GM21526 (cell line): ENCODE data around the gene CPEB3.
"Not testable (repeated sequence)": the region's sequence is repeated elsewhere in the genome, so short reads cannot be mapped to it uniquely, and the experiment has no call there.

Experiments used
- ATAC-seq: cut with Tn5 transposase; IDR thresholded peaks from one replicate; pipeline ENCODE4 v1.9.1; 2021; ENCODE audit warnings: moderate library complexity; ENCODE audit not compliant: unreplicated experiment, low FRiP score

The CPEB3 gene

DNA sequence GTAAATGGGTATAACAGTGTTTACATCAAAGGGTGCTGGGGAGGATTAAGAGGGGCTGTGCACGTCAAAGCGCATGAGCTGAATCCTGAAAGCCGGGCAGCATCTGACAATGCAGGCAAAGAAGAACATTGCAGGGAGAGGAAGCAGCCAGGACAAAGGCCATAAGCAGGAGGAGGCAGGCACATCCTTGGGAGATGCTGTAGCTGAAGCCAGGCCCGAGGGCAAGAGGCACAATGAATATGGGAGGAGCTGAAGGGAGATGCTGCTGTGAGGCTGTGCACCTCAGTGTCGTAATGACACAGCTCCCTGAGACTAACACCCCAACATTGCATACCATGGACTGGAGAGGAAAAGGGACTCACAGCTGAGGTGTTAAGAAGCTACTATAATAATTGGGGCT lies 238.1 kb downstream of the CPEB3 start:
- ATAC-seq = no peak

DNA sequence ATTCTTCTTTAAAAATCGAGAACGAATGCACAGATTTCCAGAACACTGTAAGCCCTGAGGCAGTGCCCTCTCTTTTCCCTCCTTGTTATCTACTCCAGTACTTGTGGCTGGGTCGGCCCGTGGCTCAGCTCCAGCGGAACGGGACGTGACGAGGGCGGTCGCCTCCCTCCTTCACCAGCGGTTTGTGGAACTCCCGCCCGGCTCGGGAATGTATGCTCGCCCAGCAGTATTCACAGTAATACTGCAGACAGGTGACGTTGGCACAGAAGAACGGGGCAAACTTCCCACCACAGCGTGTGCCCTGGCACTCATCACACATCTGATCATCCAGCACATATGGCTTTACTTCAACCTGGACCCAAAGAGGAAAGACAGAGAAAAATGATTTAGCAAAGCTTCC lies 238.8 kb downstream of the CPEB3 start:
- no peak for ATAC-seq

DNA sequence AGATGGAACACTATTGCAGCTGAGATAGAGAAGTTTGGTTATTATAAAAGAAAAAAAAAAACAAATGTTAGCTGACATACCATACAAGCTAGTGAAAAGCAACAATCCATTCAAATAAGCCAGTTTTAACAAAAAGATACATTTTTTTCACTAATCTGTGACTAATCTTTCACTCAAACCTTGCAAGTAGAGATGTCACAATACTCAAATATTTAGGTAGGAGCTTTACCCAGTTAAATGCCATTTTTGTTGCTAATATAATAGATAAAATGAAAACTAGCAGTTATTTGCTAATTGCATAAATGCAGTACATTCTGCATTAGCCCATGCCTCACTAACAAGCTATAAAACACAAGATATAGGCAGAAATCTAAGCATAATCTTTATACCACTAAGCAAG lies 243.7 kb downstream of the CPEB3 start:
- no peak for ATAC-seq

DNA sequence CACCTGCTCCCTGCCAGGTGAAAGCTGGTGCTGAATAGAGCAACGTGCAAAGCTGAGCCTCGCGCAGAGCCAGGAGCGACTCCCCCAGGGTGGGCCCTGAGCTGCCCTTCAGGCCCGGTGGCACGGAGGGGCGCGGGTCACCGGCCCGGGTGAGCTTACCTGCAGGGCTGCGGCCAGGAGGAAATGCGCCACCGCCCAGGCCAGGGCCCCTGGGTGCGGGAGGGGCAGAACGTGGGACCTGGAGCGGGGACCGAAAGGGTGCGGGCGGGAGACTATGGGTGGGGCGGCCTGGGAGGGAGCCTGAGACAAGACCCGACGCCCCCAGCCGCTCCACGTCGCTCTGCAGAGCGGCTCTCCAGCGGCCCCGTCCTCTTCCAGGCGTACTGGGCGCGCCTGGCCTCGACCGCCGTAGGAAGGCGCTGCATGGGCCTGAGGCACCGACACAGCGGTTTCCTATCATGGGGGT lies 245.2 kb downstream of the CPEB3 start:
- no peak for ATAC-seq

DNA sequence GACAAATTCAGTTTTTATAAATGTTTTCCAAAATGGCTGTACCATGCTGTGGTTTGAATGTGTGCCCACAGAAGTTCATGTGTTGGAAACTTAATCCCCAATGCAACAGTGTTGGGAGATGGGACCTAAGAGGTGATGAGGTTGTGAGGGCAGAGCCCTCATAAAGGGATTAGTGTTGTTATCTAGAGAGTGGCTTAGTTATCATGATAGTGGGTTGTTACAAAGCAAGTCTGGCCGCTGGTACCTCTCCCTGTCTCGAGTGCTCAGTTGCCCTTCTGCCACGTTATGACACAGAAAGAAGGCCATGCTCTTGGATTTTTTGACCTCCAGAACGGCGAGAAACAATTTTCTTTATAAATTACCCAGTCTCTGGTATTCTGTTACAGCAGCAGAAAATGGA lies 248.3 kb downstream of the CPEB3 start:
- ATAC-seq = no peak

DNA sequence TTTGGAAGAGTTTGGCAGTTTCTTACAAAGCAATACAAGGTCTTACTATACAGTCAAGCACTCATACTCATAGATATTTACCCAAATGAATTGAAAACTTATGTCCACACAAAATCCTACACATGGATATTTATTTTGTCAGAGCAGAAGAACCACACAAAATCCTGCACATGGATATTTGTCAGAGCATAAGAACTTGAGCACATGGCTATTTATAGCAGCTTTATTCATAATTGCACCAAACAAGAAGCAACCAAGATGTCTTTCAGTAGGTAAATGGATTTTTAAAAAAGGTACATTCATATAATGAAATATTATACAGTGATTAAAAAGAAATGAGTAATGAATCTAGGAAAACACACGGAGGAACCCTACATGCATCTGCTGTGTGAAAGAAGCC lies 251.9 kb downstream of the CPEB3 start:
- no peak for ATAC-seq

DNA sequence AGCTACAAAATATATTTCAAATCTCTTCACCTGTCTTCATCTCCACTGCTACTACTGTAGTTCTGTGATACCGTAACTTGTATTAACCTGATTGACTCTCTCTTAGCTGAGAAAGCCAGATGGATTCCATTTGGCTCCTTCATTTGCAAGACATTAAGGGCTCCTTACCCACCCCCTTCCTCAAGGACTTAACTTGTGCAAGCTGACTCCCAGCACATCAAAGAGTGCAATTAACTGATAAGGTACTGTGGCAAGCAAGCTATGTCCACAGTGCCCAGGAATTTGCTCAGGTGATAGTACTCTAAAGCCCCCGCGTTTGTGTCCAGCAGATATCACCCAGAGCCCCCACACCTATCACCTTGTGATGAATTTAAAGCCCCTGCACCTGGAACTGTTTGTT lies 257.8 kb downstream of the CPEB3 start:
- ATAC-seq = not testable (repeated sequence)

DNA sequence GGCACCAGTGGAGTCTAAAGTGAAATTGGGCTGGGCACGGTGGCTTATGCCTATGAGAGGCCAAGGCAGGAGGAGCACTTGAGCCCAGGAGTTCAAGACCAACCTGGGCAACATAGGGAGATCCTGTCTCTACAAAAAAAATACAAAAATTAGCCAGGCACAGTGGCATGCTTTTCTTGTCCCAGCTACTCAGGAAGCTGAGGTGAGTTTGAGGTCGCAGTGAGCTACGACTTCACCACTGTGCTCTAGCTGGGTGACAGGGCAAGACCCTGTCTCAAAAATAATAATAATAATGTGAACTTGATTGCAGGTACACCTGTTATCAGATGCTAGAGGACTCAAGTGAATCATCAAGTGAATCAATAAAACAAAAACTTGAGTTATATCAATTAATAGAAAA lies 259.3 kb downstream of the CPEB3 start:
- ATAC-seq = no peak

DNA sequence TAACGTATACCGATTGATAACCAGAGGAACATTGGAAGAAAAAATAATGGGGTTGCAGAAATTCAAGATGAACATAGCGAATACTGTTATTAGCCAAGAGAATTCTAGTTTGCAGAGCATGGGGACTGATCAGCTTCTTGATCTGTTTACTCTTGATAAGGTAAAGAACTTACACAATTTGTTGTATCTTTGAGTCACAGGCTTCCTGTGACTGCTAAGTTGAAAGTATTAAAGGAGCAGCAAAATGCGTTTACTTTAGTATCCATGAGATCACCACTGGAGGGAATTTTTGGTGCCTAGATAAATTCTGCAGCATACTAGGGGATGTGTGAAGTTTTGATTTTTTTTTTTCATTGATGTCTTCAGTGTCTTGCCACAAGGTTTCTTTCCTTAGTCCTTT lies 263.7 kb downstream of the CPEB3 start:
- ATAC-seq = no peak

DNA sequence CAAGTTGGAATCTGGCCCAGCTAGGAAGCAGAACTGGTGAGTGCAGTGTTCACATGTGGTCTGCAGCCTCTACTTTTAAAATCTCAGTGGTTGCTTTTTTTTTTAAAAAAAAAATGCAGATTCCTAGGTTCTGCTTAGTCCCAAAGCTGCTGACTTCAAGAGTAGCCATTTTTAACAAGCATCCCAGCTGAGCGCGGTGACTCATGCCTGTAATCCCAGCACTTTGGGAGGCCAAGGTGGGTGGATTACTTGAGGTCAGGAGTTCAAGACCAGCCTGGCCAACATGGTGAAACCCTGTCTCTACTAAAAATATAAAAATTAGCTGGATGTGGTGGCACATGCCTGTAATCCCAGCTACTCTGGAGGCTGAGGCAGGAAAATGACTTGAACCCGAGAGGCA lies 265.5 kb downstream of the CPEB3 start:
- not testable (repeated sequence) for ATAC-seq

DNA sequence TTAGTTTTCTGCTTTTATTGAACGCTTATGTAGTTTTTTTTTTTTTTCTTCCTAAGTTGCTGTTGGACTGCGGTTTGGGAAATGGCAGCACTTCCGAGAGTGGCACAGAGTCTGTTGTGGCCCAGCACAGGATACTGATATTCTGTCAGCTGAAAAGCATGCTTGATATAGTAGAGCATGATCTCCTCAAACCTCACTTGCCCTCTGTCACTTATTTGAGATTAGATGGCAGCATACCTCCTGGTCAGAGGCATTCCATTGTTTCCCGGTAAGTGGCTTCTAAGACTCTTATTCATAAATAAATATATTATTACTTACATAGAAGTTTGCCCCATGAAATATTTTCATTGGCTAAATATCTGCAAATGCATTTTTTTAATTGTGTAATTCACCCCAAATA lies 266.2 kb downstream of the CPEB3 start:
- ATAC-seq = no peak

DNA sequence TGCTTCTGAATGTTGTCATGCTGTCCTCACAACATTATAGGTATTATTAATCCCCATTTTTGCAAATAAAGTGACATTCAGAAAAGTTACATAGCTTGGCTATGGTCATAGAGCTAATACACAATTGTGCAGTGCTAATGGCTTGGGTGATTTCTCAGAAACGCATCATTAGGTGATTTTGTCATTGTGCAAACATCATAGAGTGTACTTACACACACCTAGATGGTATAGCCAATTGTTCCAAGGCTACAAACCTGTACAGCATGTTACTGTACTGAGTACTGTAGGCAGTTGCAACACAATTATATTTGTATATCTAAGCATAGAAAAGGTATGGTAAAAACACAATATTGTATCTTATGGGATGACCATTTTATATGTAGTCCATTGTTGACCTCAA lies 276.3 kb downstream of the CPEB3 start:
- ATAC-seq = no peak

DNA sequence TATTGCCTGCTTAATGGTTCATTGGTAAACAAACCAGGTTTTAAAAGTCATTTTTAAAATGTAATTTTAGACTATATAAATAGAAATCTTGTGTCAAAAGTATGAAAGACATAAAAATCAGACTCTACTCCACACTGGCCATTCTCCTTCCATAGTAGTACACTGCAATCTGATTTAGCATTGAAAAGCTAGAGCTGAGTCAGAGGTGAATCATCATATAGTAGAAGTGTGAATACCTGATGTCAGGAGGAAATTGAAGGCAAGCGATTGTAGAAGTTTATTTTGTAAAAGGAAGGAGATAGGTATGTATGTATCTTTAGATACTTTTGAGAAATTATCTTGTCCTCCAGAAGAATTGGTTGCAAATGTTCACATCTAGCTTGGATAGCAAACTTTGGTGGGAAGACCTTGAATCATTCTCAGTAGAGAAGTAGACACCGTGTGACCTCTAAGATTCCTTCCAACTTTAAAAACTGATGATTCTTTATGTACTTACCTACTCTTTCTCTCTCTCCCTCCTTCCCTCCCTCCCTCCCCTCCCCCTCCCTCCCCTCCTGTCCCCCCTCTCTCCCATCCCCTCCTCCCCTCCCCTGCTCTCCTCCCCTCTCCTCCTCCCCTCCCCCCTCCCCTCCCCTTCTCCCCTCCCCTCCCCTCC lies 279.2 kb downstream of the CPEB3 start:
- ATAC-seq = no peak

DNA sequence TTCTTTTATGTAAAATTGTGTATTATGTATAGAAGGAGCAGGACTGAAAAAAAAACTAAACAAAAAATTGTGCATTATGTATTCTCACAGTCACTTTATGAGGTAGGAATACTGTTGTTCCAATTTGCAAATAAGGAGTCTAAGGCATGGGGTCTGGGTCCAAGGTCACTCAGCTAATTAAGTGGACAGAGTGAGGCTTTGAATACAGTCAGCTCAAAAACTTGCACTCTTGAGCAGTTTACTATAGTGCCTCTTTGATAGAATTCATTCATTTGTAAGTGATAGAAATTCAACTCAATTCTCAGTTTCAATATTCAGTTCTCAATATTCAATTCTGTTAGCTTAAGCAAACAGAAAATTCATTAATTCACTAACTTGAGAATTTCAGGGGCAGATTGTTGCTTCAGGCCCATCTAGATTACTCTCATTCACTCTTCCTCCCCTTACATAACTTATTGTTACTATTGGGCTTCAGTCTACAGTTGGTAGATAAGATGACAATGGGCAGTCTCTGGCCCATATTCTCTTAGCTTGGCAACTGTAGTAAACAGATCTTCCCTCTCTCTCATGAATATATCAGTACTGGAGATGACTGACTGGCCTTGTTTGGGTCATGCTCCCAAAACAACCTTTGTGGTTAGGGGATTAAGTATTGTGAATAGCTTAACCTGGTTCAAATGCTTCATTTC lies 280.7 kb downstream of the CPEB3 start:
- ATAC-seq = no peak

DNA sequence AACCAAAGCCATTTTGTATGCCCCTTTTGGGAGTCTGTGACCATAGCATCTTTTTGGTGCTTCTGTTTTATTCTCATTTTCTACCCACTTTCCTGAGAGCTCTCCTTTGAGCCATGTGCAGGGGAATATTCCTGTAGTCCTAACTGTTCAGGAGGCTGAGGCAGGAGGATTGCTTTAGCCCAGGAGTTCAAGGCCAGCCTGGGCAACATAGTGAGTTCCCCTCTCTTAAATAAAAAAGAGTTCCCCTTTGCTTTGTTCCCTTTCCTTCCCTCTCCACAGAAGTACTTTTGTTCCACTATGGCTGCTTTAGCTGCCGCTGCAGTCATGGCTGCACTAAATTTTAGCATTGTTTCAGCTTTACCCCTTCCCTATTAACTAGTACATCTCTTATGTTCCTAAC lies 281.4 kb downstream of the CPEB3 start:
- ATAC-seq = no peak

DNA sequence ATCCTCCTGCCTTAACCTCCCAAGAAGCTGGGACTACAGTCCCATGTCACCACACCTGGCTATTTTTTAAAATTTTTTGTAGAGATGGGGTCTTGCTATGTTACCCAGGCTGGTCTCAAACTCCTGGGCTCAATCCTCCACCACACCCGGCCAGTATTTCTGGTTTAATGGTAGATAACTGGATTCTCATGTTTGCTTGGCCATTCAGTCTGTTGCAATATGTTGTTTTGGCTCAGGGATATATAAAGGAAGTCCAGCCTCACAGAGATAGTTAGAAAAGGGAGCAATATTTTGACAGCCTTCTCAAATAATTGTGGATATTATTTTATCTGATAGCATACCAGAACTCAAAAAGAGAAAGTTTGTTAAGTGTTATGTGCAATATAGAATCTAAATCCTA lies 284.9 kb downstream of the CPEB3 start:
- ATAC-seq = no peak

DNA sequence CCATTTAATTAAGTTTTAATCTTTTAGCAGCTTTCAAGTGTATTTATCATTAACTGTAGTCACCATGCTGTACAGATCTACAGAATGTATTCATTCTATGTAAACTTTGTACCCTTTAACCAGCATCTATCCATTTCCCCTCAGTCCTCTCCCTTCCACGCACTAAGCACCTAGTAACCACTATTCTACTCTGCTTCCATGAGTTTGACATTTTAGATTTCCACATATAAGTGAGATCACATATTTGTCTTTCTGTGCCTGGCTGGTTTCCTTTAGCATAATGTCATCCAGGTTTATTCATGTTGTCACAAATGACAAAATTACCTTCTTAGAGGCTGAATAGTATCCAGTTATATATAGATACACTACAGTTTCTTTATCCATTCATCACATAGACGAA lies 287.6 kb downstream of the CPEB3 start:
- no peak for ATAC-seq

DNA sequence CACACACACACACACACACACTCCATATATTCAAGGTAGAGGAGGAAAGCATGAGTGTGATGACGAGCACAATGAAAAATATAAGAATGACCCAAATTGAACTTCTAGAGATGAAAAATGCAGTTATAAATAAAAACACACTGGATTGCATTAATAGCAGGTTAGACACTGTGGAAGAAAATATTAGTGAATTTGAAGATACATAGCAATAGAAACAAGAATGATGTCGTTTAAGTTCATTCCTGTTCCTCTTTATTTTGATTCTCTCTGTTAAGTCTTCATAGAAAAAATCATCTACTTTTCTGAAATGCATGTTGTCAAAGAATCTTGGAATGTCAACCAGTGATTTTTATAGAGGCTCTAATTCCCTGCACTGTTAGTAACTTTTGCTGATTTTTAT lies 288.9 kb downstream of the CPEB3 start:
- ATAC-seq = no peak

DNA sequence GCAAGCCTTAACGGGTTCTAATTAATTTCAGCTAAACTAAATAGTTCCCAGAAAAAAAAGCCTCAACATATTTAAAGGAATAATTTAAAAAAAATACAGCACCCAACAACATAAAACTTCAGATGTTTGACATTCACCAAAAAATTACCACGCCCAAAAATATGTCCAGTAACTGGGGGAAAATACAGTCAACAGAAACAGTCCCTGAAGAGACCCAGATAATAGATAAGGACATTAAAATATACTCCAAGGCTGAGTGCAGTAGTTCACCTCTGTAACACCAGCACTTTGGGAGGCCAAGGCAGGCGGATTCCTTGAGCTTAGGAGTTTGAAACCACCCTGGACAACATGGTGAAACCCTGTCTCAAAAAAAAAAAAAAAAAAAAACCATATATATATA lies 289.3 kb downstream of the CPEB3 start:
- no peak for ATAC-seq
